ENCODE data around the gene TOP3B. TPM values are rescaled to one million over a fixed set of nuclear protein-coding genes. Genes with fewer than 3 reads are reported as not detected.

Gene TOP3B
- total RNA-seq, 1 donor from 2014 or later = 29.2 TPM

- no peaks in the 10 kb centered on the region for H3K27me3 ChIP-seq (ENCODE audit: control insufficient read depth, insufficient read depth, low read length)
- H3K36me3 ChIP-seq (ENCODE audit: control insufficient read depth, insufficient read depth, low read length) = peaks cover 4% of the 10 kb centered on the region
- no peak overlapping the region for H3K4me3 ChIP-seq (ENCODE audit: low read depth, low read length)
- no peak for DNase-seq (ENCODE audit: low read depth)
- no peak for TF ChIP-seq CTCF (IDR thresholded peaks at IDR 0.05; ENCODE audit: insufficient read depth, low read length, poor library complexity, severe bottlenecking)
Observed at GRCh38 chr22:21931056-21931455, 51.5 kb downstream of the TOP3B start.

GRCh38 chr22:21929253-21929652, 53.3 kb downstream of the TOP3B start:
- Histone ChIP-seq H3K36me3 (ENCODE audit: control insufficient read depth, insufficient read depth, low read length) (peaks cover 4% of the 10 kb centered on the region), H3K4me3 (ENCODE audit: low read depth, low read length) (no peak overlapping the region), H3K27me3 (ENCODE audit: control insufficient read depth, insufficient read depth, low read length) (no peaks in the 10 kb centered on the region)
- DNase-seq (ENCODE audit: low read depth) = no peak
- no peak for TF ChIP-seq CTCF (IDR thresholded peaks at IDR 0.05; ENCODE audit: insufficient read depth, low read length, poor library complexity, severe bottlenecking)

GRCh38 chr22:21928048-21928447, 54.5 kb downstream of the TOP3B start:
- no peak for TF ChIP-seq CTCF (IDR thresholded peaks at IDR 0.05; ENCODE audit: insufficient read depth, low read length, poor library complexity, severe bottlenecking)
- peaks cover 4% of the 10 kb centered on the region for H3K36me3 ChIP-seq (ENCODE audit: control insufficient read depth, insufficient read depth, low read length)
- no peaks in the 10 kb centered on the region for H3K27me3 ChIP-seq (ENCODE audit: control insufficient read depth, insufficient read depth, low read length)
- no peak for DNase-seq (ENCODE audit: low read depth)
- H3K4me3 ChIP-seq (ENCODE audit: low read depth, low read length) = no peak overlapping the region

- no peak for DNase-seq (ENCODE audit: low read depth)
- Histone ChIP-seq H3K36me3 (ENCODE audit: control insufficient read depth, insufficient read depth, low read length) (peaks cover 2% of the 10 kb centered on the region), H3K4me3 (ENCODE audit: low read depth, low read length) (no peak overlapping the region), H3K27me3 (ENCODE audit: control insufficient read depth, insufficient read depth, low read length) (no peaks in the 10 kb centered on the region)
- no peak for TF ChIP-seq CTCF (IDR thresholded peaks at IDR 0.05; ENCODE audit: insufficient read depth, low read length, poor library complexity, severe bottlenecking)
Observed at GRCh38 chr22:21927174-21927823, 55.3 kb downstream of the TOP3B start.

- no peak for DNase-seq (ENCODE audit: low read depth)
- no peak for TF ChIP-seq CTCF (IDR thresholded peaks at IDR 0.05; ENCODE audit: insufficient read depth, low read length, poor library complexity, severe bottlenecking)
- no peaks in the 10 kb centered on the region for H3K36me3 ChIP-seq (ENCODE audit: control insufficient read depth, insufficient read depth, low read length)
- no peak overlapping the region for H3K4me3 ChIP-seq (ENCODE audit: low read depth, low read length)
- H3K27me3 ChIP-seq (ENCODE audit: control insufficient read depth, insufficient read depth, low read length) = no peaks in the 10 kb centered on the region
Observed at GRCh38 chr22:21926728-21927127, 55.9 kb downstream of the TOP3B start.

- no peak for DNase-seq (ENCODE audit: low read depth)
- TF ChIP-seq CTCF (IDR thresholded peaks at IDR 0.05; ENCODE audit: insufficient read depth, low read length, poor library complexity, severe bottlenecking) = no peak
- no peaks in the 10 kb centered on the region for H3K36me3 ChIP-seq (ENCODE audit: control insufficient read depth, insufficient read depth, low read length)
- H3K4me3 ChIP-seq (ENCODE audit: low read depth, low read length) = no peak overlapping the region
- no peaks in the 10 kb centered on the region for H3K27me3 ChIP-seq (ENCODE audit: control insufficient read depth, insufficient read depth, low read length)
Observed at GRCh38 chr22:21923163-21923561, 59.4 kb downstream of the TOP3B start.
